LNCaP clone FGC (cell line): ENCODE results near the gene ZMIZ1.

Source experiments
- DNase-seq: peaks from one replicate; pipeline ENCODE4 v3.0.0-alpha.2; 2011; ENCODE audit warnings: low read depth
- H3K4me3 ChIP-seq: 2 replicates; pipeline ENCODE4 v1.5.1; 2011; ENCODE audit warnings: mild to moderate bottlenecking, low read depth, low read length, control low read depth
- CTCF ChIP-seq: IDR thresholded peaks from 2 replicates; pipeline ENCODE4 v1.5.1; 2012; ENCODE audit warnings: mild to moderate bottlenecking; ENCODE audit not compliant: control insufficient read depth, insufficient read depth; ENCODE audit errors: extremely low read depth

ZMIZ1 gene

GRCh38 chr10:79287973-79288723, 219.4 kb downstream of the ZMIZ1 start:
- H3K4me3 ChIP-seq, result no peak overlapping the region
- no peak for DNase-seq
- no peak for TF ChIP-seq CTCF

- no peak for DNase-seq
- H3K4me3 ChIP-seq, result no peak overlapping the region
- TF ChIP-seq CTCF, result no peak
These were observed 221.0 kb downstream of the ZMIZ1 start for GRCh38 chr10:79289801-79290200.

- no peak overlapping the region for H3K4me3 ChIP-seq
- no peak for TF ChIP-seq CTCF
- DNase-seq, result no peak
These were observed 223.4 kb downstream of the ZMIZ1 start for GRCh38 chr10:79292026-79292766.

- no peak overlapping the region for H3K4me3 ChIP-seq
- no peak for DNase-seq
- TF ChIP-seq CTCF, result peak; percentile 68
These were observed 224.4 kb downstream of the ZMIZ1 start for GRCh38 chr10:79292891-79293746.

GRCh38 chr10:79293841-79294581, 225.2 kb downstream of the ZMIZ1 start:
- TF ChIP-seq CTCF, result no peak
- no peak overlapping the region for H3K4me3 ChIP-seq
- no peak for DNase-seq

- no peak overlapping the region for H3K4me3 ChIP-seq
- no peak for DNase-seq
- TF ChIP-seq CTCF, result no peak
These were observed 226.8 kb downstream of the ZMIZ1 start for GRCh38 chr10:79295563-79295962.
